HUES64 (cell line): Measurements from ENCODE around the gene EXOC2.

ENCODE experiments used
- H3K27ac ChIP-seq: 2 replicates; pipeline ENCODE4 v1.7.0; 2013; ENCODE audit warnings: low read depth, low read length, inconsistent platforms
- H3K27me3 ChIP-seq: 2 replicates; pipeline ENCODE4 v1.6.1; 2013; ENCODE audit warnings: mild to moderate bottlenecking, low read length; ENCODE audit not compliant: insufficient read depth
- H3K36me3 ChIP-seq: 2 replicates; pipeline ENCODE4 v1.6.1; 2013; ENCODE audit warnings: mild to moderate bottlenecking, low read length; ENCODE audit not compliant: insufficient read depth
- H3K4me1 ChIP-seq: 2 replicates; pipeline ENCODE4 v1.6.1; 2013; ENCODE audit warnings: mild to moderate bottlenecking, low read length, moderate library complexity; ENCODE audit not compliant: insufficient read depth
- H3K4me3 ChIP-seq: 2 replicates; pipeline ENCODE4 v1.5.1; 2013; ENCODE audit warnings: mild to moderate bottlenecking, low read length, moderate library complexity
- H3K9ac ChIP-seq: 2 replicates; pipeline ENCODE4 v1.6.1; 2013; ENCODE audit warnings: mild to moderate bottlenecking, low read depth, low read length
- H3K9me3 ChIP-seq: 2 replicates; pipeline ENCODE4 v1.6.1; 2013; ENCODE audit warnings: low read depth, low read length; ENCODE audit not compliant: insufficient read depth
- WGBS: fragments of 150-250, 120-280 bp; methylation state at CpG from one replicate; pipeline ENCODE4 v1.1.7; 2013; ENCODE audit warnings: missing lambda C conversion rate; 5-methylcytosine and 5-hydroxymethylcytosine counted together

EXOC2 gene

DNA sequence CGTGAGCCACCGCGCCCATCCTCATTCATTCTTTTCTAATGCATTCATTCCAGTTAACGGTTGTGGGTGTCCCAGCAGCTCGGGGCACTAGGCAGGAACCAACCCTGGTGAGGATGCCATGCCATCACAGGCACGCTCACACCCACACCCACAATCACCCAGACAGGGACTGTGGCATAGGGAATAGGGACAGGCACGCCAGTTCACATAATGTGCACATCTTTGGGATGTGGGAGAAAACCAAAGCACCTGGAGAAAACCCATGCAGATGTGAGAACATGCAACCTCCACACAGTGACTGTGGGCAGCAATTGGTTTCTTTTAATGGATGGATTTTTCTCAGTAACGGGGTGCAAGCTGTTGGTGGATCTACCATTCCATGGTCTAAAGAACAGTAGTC lies 237.1 kb downstream of the EXOC2 start:
- H3K4me1 ChIP-seq = 0 out of 2 replicates have a peak, but pooled peaks cover 5% of the 10 kb centered on the region
- no peaks in the 10 kb centered on the region for H3K36me3 ChIP-seq
- H3K9me3 ChIP-seq = peaks cover 6% of the 10 kb centered on the region; the same call in 1 of the 2 replicates
- H3K27ac ChIP-seq = no peak overlapping the region
- H3K9ac ChIP-seq = no peak overlapping the region
- WGBS = 96% methylated on average over 8 of the region's 8 CpGs
- no peak overlapping the region for H3K4me3 ChIP-seq
- H3K27me3 ChIP-seq = no peaks in the 10 kb centered on the region

DNA sequence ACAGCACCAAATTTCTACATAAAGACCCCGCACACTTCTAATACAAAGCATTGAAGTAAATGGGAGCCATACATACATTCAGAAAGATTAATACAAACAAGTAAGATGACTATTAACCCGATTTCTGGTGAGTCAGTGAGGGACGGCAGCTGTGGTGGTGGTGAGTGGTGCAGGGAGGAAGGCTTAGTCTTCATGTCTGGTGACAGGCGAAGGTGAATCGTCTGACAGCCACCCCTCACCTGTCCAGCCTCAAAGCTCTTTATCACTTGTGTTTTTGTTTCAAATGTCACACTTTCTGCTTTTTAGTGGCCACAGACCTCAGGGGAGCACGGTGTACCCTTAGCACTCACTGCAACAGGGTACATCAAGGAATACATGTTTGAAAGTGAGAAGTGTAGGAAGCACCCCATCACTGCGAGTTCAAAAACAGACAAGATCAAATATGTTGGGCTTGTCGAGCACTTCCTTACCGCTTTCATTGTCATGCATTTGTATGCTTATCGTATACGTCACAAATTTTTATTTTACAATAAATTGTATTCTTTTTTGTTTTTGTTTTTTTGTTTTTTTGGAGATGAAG lies 237.8 kb downstream of the EXOC2 start:
- Histone ChIP-seq H3K4me1 (0 out of 2 replicates have a peak, but pooled peaks cover 5% of the 10 kb centered on the region), H3K27me3 (no peaks in the 10 kb centered on the region), H3K9me3 (peaks cover 6% of the 10 kb centered on the region; the same call in 1 of the 2 replicates), H3K36me3 (no peaks in the 10 kb centered on the region), H3K9ac (no peak overlapping the region), H3K4me3 (no peak overlapping the region), H3K27ac (no peak overlapping the region)
- WGBS = 97% methylated on average over 9 of the region's 11 CpGs

DNA sequence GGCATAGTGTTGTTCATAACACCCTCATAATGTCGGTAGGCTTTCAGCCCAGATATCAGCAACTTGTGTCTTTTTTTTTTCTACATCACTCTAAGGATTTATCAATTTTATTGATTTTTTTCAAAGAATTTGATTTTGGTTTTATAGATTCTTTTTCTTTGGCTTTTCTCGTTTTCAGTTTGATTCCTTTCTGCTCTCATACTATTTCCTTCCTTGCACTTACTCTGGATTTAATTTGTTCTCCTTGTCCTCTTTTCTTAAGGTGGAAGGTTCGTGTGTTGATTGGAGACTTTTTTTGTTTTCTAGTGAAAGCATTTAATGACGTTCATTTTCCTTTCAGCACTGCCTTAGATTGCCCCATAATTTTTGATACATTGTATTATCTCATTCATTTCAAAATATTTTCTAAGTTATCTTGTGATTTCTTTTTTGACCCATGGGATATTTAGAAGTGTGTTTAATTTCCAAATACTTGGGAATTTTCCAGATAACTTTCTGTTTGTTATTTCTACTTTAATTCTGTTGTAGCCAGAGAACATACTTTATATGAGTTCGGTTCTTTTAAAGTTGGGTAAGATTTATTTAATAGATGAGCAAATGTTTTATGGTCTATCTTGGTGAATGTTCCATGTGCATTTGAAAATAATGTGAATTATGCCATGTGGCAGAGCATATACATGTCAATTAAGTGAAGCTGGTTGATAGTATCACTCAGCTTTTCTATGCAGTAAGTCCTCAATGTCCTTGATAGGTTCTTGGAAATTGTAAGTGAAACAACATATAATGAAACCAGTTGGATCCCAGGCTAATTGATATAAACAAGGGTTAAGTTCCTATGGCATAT lies 238.6 kb downstream of the EXOC2 start:
- 90% methylated on average over 2 of the region's 5 CpGs for WGBS
- H3K4me1 ChIP-seq = 0 out of 2 replicates have a peak, but pooled peaks cover 5% of the 10 kb centered on the region
- no peak overlapping the region for H3K27ac ChIP-seq
- H3K36me3 ChIP-seq = no peaks in the 10 kb centered on the region
- H3K27me3 ChIP-seq = no peaks in the 10 kb centered on the region
- H3K4me3 ChIP-seq = no peak overlapping the region
- H3K9me3 ChIP-seq = peaks cover 9% of the 10 kb centered on the region
- H3K9ac ChIP-seq = no peak overlapping the region

DNA sequence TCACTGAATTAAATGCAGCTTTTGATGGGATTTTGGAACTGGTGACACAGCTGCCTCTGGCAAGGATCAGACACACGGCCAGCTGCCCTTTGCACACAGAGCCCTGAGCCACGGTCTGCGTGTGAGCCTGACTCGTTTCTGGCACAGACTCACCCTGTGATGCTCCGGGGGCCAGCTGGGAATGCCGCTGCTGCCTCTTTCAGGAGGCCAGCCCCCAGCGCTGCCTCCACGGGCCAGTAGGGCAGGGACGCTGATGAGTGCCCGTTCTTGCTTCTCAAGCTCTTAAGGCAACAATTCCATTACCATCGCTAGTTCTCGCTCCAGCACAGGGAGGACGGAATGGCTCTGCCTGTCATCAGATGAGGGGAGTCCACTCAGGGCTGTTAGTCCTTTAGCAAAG lies 239.8 kb downstream of the EXOC2 start:
- no peaks in the 10 kb centered on the region for H3K27me3 ChIP-seq
- H3K4me3 ChIP-seq = no peak overlapping the region
- no peaks in the 10 kb centered on the region for H3K36me3 ChIP-seq
- WGBS = 88% methylated on average over 13 of the region's 13 CpGs
- peaks cover 15% of the 10 kb centered on the region for H3K9me3 ChIP-seq
- H3K4me1 ChIP-seq = 0 out of 2 replicates have a peak, but pooled peaks cover 5% of the 10 kb centered on the region
- no peak overlapping the region for H3K27ac ChIP-seq
- H3K9ac ChIP-seq = no peak overlapping the region

DNA sequence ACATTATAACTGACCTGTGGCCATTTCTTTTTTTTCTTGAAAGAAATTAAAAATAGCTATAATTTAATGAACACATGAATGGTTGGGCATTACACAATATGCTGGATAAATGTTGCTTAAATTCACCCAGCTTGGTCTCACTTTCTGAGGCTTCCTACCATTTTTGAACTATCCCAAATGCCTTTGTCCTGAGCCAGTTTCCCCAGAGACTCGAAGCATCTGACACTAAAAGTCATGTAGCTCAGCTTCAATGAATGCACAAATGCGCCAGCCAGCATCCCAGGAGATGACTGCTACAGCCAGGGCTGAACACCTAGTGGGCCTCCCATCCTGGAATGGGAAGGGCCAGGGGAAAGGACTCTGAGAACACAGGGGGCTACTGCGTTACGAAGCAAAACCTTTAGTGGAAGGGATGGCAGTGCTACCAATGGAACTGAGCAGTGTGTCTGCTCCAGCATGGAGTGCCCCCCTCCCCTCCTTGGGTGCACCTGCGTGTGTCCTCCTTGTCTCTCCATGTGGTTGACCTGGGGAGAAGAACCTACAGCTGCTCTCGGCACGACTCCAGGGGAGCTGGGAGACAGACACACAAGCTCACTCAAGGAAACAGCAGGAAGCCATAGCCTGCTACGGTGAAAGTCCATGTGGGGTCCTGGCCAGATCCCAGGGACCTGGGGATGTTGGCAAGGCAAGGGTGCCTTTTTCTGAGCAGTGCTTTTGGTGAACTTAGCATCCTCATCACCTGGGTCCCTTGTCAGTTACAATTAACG lies 240.5 kb downstream of the EXOC2 start:
- WGBS = 91% methylated on average over 9 of the region's 9 CpGs
- Histone ChIP-seq H3K36me3 (no peaks in the 10 kb centered on the region), H3K27me3 (no peaks in the 10 kb centered on the region), H3K9ac (no peak overlapping the region), H3K4me3 (no peak overlapping the region), H3K27ac (no peak overlapping the region), H3K4me1 (0 out of 2 replicates have a peak, but pooled peaks cover 5% of the 10 kb centered on the region), H3K9me3 (peaks cover 14% of the 10 kb centered on the region)

DNA sequence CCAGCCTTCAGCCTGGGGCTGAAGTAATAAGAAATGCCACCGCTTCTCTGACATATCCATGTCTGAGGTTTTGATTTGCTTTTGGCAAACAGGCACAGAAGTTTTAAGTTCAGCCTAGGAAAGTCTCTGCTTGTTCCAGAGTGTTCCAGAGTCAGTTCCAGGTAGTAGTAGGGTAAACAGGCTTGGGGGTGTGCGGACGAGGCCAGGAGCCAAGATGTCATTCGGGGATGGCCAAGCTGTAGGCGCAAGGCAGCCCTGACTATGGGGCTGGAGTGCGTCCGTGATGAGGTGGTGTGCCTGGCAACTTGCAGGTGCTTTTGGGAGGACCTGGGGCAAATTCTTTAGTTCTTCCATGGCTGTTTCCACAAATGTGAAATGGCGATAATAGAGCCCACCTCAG lies 241.1 kb downstream of the EXOC2 start:
- H3K4me3 ChIP-seq = no peak overlapping the region

DNA sequence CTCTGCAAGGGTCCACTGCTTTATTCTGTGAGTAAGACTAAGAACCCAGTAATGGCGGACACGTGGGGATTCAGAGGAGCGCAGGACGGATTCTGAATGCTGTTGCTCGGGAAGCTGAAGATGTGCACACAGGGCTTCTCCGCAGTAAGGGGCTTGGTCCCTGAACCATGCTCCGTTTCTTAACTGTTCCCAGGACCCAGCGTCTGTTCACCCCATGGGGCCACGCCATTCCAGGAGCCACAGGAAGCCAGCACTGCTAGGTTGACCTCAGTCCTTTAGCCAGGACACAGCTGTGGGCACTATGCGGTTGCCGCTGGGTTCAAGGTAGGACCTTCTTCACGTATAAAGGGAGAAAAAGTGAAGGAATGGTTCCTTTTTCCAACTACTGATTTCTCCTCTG lies 241.6 kb downstream of the EXOC2 start:
- no peak overlapping the region for H3K9ac ChIP-seq
- H3K27ac ChIP-seq = no peak overlapping the region
- peaks cover 14% of the 10 kb centered on the region for H3K9me3 ChIP-seq
- no peaks in the 10 kb centered on the region for H3K27me3 ChIP-seq
- no peaks in the 10 kb centered on the region for H3K36me3 ChIP-seq
- WGBS = 97% methylated on average over 12 of the region's 12 CpGs
- no peak overlapping the region for H3K4me3 ChIP-seq
- no peaks in the 10 kb centered on the region for H3K4me1 ChIP-seq

More for the DNA sequence above, 241.1 kb downstream of the EXOC2 start:
- H3K27ac ChIP-seq = no peak overlapping the region
- 96% methylated on average over 8 of the region's 8 CpGs for WGBS
- peaks cover 14% of the 10 kb centered on the region for H3K9me3 ChIP-seq
- H3K4me1 ChIP-seq = 0 out of 2 replicates have a peak, but pooled peaks cover 3% of the 10 kb centered on the region
- H3K9ac ChIP-seq = no peak overlapping the region
- no peaks in the 10 kb centered on the region for H3K36me3 ChIP-seq
- no peaks in the 10 kb centered on the region for H3K27me3 ChIP-seq

DNA sequence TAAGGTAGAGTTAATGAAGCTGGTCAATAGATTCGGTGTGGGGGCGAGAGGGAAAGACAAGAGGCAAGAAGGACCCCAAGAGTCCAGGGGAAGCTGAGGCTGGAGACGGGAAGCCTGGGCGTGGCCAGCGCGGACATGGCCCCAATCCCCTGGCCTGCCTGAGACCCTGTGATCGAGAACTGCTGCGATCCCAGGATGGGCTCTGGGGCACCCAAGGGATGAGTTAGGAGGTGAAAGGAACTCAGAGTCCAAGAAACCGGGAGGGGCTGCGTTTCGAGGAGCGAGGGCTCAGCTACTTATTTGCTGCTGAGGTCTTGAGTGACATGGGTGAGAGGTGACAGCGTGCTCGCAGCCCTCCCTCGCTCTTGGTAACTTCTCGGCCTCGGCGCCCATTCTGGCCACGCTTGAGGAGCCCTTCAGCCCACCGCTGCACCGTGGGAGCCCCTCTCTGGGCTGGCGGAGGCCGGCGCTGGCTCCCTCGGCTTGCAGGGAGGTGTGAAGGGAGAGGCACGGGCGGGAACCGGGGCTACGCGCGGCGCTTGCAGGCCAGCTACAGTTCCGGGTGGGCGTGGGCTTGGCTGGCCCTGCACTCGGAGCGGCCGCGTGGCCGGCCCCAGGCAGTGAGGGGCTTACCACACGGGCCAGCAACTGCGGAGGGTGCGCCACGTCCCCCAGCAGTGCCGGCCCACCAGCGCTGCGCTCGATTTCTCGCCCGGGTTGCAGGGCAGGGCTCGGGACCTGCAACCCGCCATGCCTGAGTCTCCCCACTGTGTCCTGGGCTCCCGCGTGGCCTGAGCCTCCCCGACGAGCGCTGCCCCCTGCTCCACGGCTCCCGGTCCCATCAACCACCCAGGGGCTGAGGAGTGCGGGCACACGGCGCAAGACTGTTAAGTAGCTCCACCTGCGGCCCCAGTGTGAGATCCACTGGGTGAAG lies 243.2 kb downstream of the EXOC2 start:
- Histone ChIP-seq H3K4me3 (no peak overlapping the region), H3K27me3 (no peaks in the 10 kb centered on the region), H3K4me1 (no peaks in the 10 kb centered on the region), H3K36me3 (no peaks in the 10 kb centered on the region), H3K27ac (no peak overlapping the region), H3K9ac (no peak overlapping the region), H3K9me3 (peaks cover 14% of the 10 kb centered on the region)
- 93% methylated on average over 62 of the region's 62 CpGs for WGBS

DNA sequence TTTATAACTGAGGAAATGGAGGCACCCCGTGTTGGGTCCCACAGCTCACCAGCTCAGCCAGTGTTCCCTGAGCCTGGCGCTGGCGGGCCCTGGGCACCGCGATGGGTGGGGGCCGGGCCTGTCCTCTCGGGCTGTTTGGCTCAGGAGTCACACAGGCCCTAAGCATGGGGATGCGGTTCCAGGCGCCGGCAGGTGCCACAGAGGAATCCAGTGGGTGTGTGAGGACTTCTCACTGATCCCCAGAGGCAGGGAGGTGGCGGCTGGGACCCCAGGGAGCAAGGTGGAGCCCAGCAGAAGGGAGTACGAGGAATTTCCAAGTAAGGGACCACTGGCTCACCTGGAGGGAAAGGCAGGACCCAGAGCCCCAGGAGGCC lies 243.9 kb downstream of the EXOC2 start:
- H3K9me3 ChIP-seq = peaks cover 14% of the 10 kb centered on the region
- no peaks in the 10 kb centered on the region for H3K4me1 ChIP-seq
- H3K27ac ChIP-seq = no peak overlapping the region
- H3K4me3 ChIP-seq = no peak overlapping the region
- H3K9ac ChIP-seq = no peak overlapping the region
- no peaks in the 10 kb centered on the region for H3K27me3 ChIP-seq
- WGBS = 89% methylated on average over 12 of the region's 12 CpGs
- no peaks in the 10 kb centered on the region for H3K36me3 ChIP-seq

DNA sequence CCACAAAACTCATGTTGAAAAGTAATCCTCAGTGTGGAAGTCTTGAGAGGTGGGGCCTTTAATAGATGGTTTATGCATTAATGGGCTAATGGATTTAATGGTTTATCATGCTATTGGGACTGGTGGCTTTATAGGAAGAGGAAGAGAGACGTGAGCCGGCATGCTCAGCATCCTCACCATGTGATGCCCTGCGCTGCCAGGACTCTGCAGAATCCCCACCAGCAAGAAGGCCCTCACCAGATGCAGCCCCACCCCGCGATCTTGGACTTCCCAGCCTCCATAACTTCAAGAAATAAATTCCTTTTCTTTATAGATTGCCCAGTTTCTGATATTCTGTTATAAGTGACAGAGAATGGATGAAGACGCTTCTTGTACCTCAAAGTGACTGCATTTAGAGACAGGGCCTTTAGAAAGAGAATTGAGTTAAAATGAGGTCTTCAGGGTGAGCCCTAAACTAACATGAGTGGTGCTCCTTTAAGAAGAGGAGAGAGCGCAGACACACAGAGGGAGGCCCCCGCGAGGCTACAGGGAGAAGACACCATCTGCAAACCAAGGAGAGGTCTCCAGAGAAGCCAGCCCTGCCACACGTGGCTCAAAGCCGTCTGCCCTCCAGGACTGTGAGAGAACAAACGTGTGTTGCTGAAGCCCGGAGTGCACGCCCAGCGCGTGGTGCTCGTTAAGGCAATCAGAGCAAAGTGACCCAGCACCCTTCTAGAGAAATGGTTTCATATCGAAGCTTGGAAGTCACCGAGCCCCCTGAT lies 244.5 kb downstream of the EXOC2 start:
- no peaks in the 10 kb centered on the region for H3K36me3 ChIP-seq
- H3K9me3 ChIP-seq = peaks cover 14% of the 10 kb centered on the region
- H3K4me1 ChIP-seq = no peaks in the 10 kb centered on the region
- H3K27ac ChIP-seq = no peak overlapping the region
- H3K27me3 ChIP-seq = no peaks in the 10 kb centered on the region
- no peak overlapping the region for H3K4me3 ChIP-seq
- H3K9ac ChIP-seq = no peak overlapping the region
- 95% methylated on average over 19 of the region's 19 CpGs for WGBS
